Measurements from ENCODE around the gene HCRTR1. TPM values are rescaled to one million over a fixed set of nuclear protein-coding genes. Genes with fewer than 3 reads are reported as not detected.
A peak's percentile ranks its signal among the peaks of the same experiment; 100 is the strongest.

The HCRTR1 gene
- not detected for total RNA-seq
- long read RNA-seq, partial matches to known transcripts: 0 of 19 reads
- long read RNA-seq, other reads (novel, unspliced or antisense): 19 of 19 reads

DNA sequence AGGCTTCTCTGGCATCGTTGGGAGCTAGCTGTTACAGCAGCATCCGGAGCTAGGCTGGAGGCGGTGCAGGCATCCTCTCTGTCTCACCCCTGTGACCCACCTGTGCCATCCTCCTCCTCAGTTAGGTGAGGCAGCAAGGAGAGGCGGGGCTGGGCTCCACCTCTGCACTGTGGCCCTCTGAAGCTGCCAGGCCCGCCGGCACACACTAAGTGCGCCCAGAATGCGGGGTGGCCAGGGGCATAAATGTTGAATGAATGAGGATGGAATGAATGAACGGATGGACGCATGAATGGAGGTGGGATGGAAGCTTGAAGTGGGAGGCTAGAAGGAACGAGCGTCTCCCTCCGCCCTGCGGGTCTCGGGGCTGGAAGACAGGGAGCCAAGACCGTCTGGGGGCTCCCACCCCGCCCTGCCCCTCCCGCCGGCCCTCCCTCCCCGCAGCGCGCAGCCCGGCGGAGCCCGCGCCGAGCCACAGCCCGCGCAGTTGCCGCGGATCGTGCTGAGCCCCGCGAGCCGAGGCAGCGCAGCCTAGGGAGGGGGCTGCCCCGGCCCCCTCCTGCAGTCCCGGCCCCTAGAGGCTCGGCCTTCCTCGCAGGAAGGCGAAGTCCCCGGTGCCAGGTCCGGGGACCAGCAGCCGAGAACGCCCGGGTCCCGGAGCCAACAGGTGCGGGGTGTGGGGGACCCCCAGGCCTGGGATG is at the start of gene HCRTR1:
Gene HCRTR1, plus strand, starts transcription at position 472 of the 698 bp plus-strand sequence. CDS start 1,504 bp downstream, outside the sequence.
- DNase-seq (ENCODE audit: low spot score): no peak
- intact Hi-C loops (cut with DNase I): no loop called here

DNA sequence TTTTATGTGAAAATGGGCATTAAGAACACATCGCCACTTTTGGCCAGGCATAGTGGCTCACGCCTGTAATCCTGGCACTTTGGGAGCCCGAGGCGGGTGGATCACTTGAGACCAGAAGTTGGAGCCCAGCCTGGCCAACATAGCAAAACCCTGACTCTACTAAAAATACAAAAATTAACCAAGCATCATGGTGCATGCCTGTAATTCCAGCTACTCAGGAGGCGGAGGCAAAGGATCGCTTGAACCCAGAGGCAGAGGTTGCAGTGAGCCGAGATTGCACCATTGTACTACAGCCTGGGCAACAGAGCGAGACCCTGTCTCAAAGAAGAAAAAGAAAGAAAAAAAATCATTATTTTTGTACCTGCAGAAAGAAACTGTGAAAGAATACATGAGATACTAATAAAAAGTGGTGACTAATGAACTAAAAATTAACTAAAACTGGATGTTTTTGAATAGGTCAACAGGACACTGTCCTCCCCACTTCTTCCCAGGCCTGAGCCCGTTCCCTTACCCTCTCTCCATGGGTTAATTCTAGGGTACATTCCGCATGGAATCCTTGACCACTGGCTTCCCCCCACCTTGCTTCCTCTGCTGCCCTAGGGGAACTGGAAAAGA is 49.4 kb upstream of the HCRTR1 start:
- intact Hi-C loops (cut with DNase I): loop anchor here (5.0 kb wide), 1 partner anchor 219 kb away; no protein-coding TSS in a partner anchor

DNA sequence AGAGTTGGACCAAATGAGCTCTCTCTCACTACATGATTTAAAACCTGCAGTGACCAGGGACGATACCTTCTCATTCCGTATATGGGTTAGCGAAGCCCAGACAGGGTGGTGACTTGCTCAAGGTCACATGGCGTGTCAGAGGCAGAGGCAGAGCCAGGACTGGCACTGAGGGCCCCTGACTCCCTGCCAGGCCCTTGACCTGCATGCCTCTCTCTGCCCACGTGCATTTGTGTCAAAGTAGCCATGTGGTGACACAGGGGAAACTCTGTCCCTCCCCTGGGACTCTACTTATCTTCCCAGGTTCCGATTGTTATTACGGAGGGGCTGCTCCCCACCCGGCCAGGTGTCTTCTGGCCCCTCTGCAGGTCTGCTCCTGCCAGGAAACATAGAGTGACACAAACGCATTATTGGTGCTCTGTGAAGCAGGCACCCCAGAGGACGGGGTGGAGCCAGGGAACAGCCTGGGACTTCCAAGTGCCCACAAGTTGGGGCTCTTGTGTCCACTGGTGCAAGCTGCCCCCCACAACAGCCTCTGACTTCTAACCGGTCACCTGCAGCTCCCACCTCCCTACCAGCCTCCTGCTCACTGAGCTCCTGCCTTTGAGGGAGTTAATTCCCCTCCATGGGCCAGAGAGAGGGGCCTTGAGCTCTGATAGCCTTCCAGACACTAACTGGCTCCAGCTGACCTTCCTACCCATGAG is 48.4 kb upstream of the HCRTR1 start:
- DNase-seq (ENCODE audit: low spot score): no peak
- intact Hi-C loops (cut with DNase I): loop anchor here (5.0 kb wide), 1 partner anchor 218 kb away; no protein-coding TSS in a partner anchor

More for the DNA sequence above, 49.4 kb upstream of the HCRTR1 start:
- no peak for DNase-seq (ENCODE audit: low spot score)

DNA sequence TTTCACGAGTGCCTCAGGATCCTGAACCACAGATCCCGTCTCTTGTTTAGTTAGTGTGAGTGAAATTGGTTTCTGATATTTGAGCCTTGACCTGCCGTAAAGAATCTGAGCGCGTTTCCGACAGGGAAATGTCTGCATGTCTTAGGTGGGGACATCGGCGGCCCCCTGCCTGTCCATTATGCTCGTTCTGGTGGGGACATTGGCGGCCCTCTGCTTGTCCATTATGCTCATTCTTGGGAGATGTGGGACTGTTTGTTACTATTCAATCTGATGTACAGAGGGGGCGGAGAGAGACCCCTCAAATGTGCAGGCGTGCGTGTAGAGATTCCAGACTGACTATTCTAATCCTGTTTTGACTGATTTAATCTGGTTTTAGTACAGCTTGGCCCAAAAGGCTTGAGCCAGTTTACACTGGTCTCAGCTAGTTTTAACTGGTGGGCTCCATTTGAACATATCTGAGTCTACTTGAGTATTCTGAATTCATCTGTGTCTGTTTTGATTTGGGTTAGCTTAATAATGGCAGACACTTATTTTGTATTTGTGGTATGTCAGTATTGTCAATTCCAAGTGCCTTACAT is 47.8 kb upstream of the HCRTR1 start:
- DNase-seq (ENCODE audit: low spot score): no peak
- intact Hi-C loops (cut with DNase I): loop anchor here (5.0 to 10.0 kb wide), 2 partner anchors 218 to 365 kb away; partner anchors contain the start of gene PTP4A2

DNA sequence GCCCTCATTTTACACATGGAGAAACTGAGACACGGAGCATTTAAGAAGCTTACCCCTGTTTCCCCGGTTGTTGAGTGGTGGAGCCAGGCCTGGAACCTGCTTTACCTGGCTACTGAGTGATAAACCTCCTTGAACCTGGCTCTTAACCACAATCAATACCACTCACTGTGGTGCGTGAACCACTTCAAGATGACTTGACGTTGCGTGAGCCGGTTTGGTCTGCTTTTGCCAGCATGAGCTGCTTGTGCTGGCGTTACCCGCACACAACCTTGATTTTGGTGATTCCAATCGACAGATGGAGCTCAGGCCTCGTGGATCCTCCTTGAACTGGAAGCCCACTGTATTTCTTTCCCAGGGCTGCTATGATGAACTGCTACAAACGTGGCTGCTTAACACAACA is 47.3 kb upstream of the HCRTR1 start:
- DNase-seq (ENCODE audit: low spot score): no peak
- intact Hi-C loops (cut with DNase I): loop anchor here (10.0 kb wide), 1 partner anchor 365 kb away; the partner anchor contains the start of gene PTP4A2

DNA sequence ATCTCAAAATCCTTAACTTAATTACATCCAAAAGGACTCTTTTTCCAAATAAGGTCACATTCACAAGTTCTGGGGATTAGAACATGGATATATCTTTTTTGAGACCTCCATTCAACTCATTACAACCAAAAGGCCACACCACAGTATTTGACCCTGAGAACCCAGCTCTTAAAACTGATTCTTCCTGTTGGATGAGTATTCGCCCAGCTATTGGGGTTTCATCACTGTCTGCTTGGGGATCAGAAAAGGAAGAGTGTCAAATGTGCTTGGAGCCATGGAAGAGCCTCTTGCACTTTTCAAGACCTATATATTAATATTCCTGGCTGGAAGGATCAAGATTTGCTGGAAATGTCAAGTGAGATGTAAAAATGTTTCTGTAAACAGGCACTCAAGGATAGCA is 46.6 kb upstream of the HCRTR1 start:
- DNase-seq (ENCODE audit: low spot score): no peak
- intact Hi-C loops (cut with DNase I): loop anchor here (10.0 kb wide), 1 partner anchor 364 kb away; the partner anchor contains the start of gene PTP4A2

DNA sequence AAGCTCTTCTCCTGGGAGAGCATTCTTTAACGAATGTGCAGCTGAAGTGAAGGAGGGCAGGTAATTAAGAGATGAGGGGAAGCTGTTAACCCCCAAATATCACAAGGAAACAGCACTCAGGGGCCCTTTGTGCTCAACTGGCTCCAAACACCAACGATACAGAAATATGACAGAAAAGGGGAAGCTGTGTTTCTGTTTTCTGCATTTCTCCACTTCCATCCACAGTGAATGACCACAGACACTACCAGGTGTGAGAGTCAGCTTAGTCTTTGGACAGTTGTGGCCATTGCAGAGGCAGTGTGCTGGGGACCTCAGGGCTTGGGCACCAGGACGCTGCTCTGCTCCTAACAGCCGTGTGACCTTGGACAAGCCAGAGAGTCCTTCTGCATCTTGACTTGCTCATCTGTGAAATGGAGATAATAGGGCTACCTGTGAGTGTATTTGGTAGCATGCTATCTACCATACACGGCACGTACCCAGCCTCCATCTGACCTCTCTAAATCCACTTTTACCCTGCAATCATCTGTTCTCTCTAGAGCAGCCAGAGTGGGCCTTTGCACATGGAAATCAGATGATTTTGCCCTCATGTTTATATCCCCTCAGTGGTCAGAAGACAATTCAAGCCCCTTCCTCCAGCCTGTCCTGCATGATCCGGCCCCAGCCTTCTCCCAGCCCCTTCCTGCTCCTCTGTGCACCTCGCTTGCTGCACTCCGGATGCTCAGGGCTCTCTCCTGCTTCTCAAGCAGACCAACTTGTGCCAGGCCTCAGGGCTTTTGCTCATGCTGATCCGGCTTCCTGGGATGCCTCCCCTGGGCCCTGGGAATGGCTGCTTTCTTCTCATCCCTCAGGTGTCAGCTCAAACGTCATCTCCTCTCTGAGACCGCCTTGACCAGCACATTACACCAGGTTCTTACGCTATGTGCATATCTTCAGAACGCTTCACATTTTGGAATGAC is 45.9 kb upstream of the HCRTR1 start:
- DNase-seq (ENCODE audit: low spot score): peak; percentile 67
- intact Hi-C loops (cut with DNase I): loop anchor here (10.0 kb wide), 1 partner anchor 363 kb away; the partner anchor contains the start of gene PTP4A2

DNA sequence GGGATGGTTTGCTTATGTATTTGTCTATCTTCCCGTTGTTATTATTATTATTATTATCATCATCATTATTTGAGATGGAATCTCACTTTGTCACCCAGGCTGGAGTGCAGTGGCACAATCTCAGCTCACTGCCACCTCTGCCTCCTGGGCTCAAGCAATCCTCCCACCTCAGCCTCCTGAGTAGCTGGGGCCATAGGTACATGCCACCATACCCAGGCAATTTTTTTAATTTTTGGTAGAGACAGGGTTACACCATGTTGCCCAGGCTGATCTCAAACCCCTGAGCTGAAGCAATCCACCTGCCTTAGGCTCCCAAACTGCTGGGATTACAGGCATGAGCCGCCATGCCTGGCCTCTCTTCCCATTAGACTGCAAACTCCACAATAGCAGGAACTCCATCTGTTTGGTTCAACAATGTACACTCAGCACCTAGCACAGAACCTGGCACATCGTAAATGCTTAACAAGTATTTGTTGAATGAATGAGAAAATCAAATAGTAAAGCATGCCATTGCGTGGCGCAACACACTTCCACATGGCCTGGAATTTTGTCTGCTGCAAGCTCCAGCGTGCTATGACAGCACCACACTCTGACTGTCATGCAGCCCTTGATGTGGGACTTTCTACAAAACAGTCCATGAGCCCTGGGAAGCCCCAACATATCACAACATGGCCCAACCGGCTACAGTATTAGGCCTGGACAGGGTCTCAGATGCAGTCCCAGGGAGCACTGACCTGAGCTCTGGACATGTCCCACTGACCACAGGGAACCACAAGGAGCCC is 45.0 kb upstream of the HCRTR1 start:
- DNase-seq (ENCODE audit: low spot score): peak; percentile 54
- intact Hi-C loops (cut with DNase I): loop anchor here (10.0 kb wide), 1 partner anchor 362 kb away; the partner anchor contains the start of gene PTP4A2

DNA sequence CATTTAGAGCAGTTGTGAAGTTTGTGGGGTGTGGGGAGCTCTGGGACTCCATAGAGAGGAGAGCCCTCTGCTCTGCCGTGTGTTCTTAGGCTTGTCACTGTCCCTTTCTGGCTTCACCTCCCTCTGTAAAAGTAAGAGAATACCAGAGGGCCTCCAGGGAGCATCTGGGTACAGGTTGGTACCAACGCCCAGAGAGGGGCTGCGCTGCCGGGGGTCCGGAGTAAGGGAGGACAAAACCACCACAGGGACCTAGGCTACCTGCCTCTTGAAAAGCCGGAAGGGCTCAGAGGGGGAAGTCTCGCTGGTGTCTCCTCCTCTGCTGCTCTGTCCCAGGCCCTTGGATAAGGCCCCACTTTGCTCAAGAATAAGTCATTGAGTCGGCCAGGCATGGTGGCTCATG is 44.2 kb upstream of the HCRTR1 start:
- intact Hi-C loops (cut with DNase I): loop anchor here (10.0 kb wide), 1 partner anchor 362 kb away; the partner anchor contains the start of gene PTP4A2
- DNase-seq (ENCODE audit: low spot score): peak; percentile 65

DNA sequence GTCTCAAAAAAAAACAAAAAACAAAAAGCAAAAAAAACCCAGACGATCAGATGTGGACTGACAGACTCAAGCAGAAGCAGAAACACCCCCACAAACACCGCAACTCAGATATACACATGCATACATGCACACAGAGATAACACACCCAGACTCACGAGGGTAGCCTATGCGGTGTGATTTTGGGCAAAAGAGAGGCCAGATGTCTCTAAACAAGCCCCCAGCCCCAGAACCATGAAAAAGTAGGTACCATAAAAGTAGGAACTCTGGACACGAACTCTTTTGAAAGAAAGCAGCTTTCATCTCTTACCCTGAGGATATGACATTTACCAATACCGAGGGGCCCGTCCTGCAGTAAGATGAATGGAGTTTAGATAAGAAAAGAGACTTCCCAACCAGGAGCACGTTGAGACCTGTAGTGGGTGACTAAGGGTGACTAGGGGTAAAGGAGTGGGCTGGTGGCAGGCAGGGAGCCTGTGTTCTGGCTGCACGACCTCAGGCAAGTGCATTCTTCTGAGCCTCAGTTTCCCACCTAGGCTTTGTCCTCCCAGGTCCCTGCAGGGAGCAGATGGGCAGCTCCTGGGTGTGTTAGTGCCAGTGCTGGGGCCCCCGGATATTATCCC is 42.6 kb upstream of the HCRTR1 start:
- DNase-seq (ENCODE audit: low spot score): no peak
- intact Hi-C loops (cut with DNase I): loop anchor here (2.0 to 10.0 kb wide), 3 partner anchors 52 to 360 kb away; partner anchors contain the start of genes COL16A1 and PTP4A2

DNA sequence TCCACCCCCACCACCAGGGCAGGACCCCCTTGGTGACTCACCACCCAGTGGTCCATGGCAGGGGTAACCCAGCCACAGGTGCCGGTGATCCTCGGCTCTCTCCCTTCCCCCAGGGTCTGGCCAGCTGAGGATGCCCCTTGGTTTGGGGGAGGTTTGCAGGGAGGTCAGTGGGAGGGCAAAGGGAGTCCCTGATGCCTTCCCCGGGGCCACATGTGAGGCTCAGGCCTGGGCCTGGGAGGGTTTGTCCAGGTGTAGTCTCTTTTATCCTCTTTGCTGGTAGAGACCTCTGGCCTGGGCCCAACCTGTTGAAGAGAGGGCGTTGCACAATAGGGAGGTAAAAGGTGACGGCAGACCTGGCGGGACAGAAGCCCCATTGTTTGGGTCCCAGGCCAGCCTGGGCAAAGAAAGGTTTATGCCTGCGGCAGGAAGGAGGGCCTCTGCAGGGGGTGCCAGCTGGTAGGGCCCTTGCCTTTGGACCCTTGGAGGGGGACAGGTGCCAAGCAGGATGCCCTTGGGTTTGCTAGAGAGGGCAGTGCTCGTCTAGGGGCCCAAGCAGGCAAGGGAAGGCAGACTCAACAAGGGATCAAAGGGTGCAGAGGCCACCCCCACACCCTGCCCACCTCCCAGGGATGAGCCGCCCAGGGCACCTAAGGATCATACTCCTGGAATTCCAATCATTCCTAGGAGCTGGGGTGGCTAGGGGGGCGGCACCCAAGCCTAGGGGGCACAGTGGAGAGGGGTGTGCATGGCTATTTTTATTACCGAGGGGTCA is 41.9 kb upstream of the HCRTR1 start:
- intact Hi-C loops (cut with DNase I): loop anchor here (2.0 to 10.0 kb wide), 3 partner anchors 51 to 359 kb away; partner anchors contain the start of genes COL16A1 and PTP4A2
- no peak for DNase-seq (ENCODE audit: low spot score)

DNA sequence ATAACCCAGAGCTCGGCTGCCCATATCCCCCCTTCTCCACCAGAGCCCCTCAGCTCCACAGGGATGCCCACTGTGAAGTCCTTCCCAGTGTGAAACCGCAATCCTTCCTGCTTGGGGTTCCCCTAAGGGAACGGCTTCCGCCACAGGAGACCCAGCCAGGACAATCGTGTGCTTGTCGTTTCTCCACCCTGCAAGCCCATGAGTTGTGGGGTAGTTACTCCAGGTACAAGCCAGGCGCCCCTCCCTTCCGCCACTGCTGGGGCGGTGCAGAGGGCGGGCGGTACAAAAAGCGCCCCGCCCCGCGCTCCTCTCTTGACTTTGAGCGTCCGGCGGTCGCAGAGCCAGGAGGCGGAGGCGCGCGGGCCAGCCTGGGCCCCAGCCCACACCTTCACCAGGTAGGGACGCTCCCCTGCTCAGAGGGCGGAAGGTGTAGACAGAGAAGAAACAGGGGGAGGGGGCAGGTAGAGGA is 41.3 kb upstream of the HCRTR1 start, which contains the start of gene TINAGL1:
Gene TINAGL1, plus strand, starts transcription at position 315 of the 469 bp plus-strand sequence. CDS start 634 bp downstream, outside the sequence.
- intact Hi-C loops (cut with DNase I): loop anchor here (5.0 to 10.0 kb wide), 2 partner anchors 126 to 359 kb away; partner anchors contain the start of genes COL16A1 and PTP4A2
- DNase-seq (ENCODE audit: low spot score): peak; percentile 87

DNA sequence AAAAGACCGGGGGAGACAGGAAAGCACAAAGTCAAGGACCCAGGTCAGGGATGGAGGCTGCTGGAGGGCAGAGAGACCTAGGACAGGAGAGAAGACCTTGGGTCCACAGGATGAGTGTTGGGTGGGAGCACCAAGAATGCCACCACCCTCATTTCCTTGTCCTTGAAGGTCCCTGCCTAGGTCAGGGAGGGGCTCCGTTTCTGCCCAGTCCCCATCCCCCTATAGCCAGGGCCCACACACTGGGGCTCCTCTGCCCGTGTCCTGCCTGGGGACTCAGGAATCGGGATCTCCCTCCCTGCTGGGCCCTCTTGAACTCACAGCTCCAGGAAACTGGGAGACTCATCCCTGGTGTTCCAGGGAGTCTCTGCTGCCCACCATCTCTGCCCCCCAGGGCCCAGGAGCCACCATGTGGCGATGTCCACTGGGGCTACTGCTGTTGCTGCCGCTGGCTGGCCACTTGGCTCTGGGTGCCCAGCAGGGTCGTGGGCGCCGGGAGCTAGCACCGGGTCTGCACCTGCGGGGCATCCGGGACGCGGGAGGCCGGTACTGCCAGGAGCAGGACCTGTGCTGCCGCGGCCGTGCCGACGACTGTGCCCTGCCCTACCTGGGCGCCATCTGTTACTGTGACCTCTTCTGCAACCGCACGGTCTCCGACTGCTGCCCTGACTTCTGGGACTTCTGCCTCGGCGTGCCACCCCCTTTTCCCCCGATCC is 40.6 kb upstream of the HCRTR1 start:
- DNase-seq (ENCODE audit: low spot score): no peak
- intact Hi-C loops (cut with DNase I): loop anchor here (5.0 to 10.0 kb wide), 2 partner anchors 125 to 358 kb away; partner anchors contain the start of genes COL16A1 and PTP4A2

DNA sequence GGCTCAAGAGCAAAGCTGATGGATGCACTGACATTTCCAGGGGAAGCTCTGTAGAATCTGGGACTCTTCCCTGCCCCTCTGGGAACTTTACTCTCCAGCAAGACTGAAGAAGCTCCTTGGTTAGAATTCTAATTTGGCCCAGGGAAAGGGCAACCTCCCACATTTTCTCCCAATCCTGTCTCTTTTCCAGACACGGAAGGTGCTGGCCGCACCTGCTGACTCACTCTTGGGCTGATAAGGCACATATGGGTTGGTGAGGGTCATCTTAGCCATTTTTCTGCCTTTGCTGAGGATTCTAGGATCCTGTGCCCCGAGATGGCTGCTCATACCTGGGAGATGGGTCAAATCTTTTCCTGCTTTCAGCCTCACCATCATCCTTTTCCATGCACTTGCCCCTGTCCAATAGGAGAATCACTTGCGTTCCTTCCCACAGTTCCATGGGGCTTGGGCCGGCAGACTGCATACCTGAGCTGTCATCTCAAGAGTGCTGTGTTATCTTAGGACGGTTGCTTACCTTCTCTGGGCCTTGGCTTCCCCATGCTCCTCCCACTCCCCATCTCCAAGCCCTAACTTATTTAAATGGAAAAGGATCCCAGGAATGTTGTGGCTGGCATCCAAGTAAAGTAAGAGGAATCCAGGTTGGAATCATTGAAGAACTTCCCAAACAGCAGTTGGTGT is 39.8 kb upstream of the HCRTR1 start:
- DNase-seq (ENCODE audit: low spot score): no peak
- intact Hi-C loops (cut with DNase I): loop anchor here (5.0 to 10.0 kb wide), 2 partner anchors 125 to 357 kb away; partner anchors contain the start of genes COL16A1 and PTP4A2
